ENCODE results near the gene IQSEC3. TPM values are rescaled to one million over a fixed set of nuclear protein-coding genes. Genes with fewer than 3 reads are reported as not detected.
A peak's percentile ranks its signal among the peaks of the same experiment; 100 is the strongest.

The IQSEC3 gene
- total and polyA plus RNA-seq, 2 experiments from 2014 or later, result 0.70 to 2.7 TPM

- no peaks in the 10 kb centered on the region for H3K27me3 ChIP-seq
- H3K79me2 ChIP-seq, result no peaks in the 10 kb centered on the region
- no peaks in the 10 kb centered on the region for H4K20me1 ChIP-seq (ENCODE audit: insufficient read depth, poor library complexity, severe bottlenecking)
- H3K36me3 ChIP-seq (replicated peaks; ENCODE audit: insufficient read depth, low read depth), result no peaks in the 10 kb centered on the region
- H3K4me2 ChIP-seq, result no peak overlapping the region
- TF ChIP-seq, protein P1, sequence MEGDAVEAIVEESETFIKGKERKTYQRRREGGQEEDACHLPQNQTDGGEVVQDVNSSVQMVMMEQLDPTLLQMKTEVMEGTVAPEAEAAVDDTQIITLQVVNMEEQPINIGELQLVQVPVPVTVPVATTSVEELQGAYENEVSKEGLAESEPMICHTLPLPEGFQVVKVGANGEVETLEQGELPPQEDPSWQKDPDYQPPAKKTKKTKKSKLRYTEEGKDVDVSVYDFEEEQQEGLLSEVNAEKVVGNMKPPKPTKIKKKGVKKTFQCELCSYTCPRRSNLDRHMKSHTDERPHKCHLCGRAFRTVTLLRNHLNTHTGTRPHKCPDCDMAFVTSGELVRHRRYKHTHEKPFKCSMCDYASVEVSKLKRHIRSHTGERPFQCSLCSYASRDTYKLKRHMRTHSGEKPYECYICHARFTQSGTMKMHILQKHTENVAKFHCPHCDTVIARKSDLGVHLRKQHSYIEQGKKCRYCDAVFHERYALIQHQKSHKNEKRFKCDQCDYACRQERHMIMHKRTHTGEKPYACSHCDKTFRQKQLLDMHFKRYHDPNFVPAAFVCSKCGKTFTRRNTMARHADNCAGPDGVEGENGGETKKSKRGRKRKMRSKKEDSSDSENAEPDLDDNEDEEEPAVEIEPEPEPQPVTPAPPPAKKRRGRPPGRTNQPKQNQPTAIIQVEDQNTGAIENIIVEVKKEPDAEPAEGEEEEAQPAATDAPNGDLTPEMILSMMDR (IDR thresholded peaks at IDR 0.05; ENCODE audit: poor library complexity), result no peak
- no peak for TF ChIP-seq EZH2phosphoT487 (IDR thresholded peaks at IDR 0.05; ENCODE audit: low read depth, severe bottlenecking, unreplicated experiment)
- no peak for TF ChIP-seq EZH2 (IDR thresholded peaks at IDR 0.05; ENCODE audit: borderline replicate concordance)
- H3K27ac ChIP-seq, result no peak overlapping the region
- H3K4me3 ChIP-seq, result no peak overlapping the region
- no peak for DNase-seq (ENCODE audit: low spot score)
- H3K4me1 ChIP-seq (ENCODE audit: insufficient read depth), result peaks cover 26% of the 10 kb centered on the region
- no peaks in the 10 kb centered on the region for H3K9me2 ChIP-seq (replicated peaks; ENCODE audit: insufficient read depth)
- no peak overlapping the region for H2AFZ ChIP-seq
- WGBS (ENCODE audit: low lambda C conversion rate, missing lambda C conversion rate), result 68% methylated on average over 9 of the region's 18 CpGs
- H3K9me3 ChIP-seq (ENCODE audit: low read depth), result no peaks in the 10 kb centered on the region
Measured at GRCh38 chr12:162467-163307, 96.1 kb downstream of the IQSEC3 start.

DNA sequence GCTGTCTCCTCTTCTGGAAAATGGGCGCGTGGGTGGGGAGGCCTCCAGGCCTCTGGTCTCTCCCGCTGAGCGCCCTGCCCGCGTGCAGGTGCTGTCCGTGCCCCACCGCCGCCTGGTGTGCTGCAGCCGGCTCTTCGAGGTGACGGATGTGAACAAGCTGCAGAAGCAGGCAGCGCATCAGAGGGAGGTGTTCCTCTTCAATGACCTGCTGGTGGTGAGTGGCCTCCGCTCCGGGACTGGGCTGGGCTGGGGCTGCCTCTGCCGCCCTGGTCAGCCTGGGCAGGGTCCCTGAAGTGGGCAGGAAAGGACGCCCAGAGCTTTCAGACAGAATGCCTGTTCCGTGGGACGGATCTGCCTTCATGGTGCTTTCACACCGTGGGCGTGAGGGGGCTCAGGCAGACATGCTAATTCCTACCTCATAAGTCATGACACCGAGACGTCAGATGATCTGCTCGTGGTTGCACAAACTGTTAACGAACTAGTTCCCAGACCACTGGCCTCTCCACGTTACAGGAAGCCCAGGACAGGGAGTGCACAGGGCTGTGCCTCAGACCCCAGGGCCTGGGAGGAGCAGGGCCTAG, 96.9 kb downstream of the IQSEC3 start:
- no peaks in the 10 kb centered on the region for H4K20me1 ChIP-seq (ENCODE audit: insufficient read depth, poor library complexity, severe bottlenecking)
- H3K4me1 ChIP-seq (ENCODE audit: insufficient read depth), result peaks cover 34% of the 10 kb centered on the region
- H3K27ac ChIP-seq, result no peak overlapping the region
- DNase-seq (ENCODE audit: low spot score), result no peak
- no peaks in the 10 kb centered on the region for H3K36me3 ChIP-seq (replicated peaks; ENCODE audit: insufficient read depth, low read depth)
- 95% methylated on average over 22 of the region's 26 CpGs for WGBS (ENCODE audit: low lambda C conversion rate, missing lambda C conversion rate)
- no peaks in the 10 kb centered on the region for H3K9me2 ChIP-seq (replicated peaks; ENCODE audit: insufficient read depth)
- no peaks in the 10 kb centered on the region for H3K9me3 ChIP-seq (ENCODE audit: low read depth)
- H3K4me3 ChIP-seq, result no peak overlapping the region
- TF ChIP-seq EZH2 (IDR thresholded peaks at IDR 0.05; ENCODE audit: borderline replicate concordance) (no peak), EZH2phosphoT487 (IDR thresholded peaks at IDR 0.05; ENCODE audit: low read depth, severe bottlenecking, unreplicated experiment) (no peak)
- TF ChIP-seq, protein P1 (IDR thresholded peaks at IDR 0.05; ENCODE audit: poor library complexity), result no peak
- no peak overlapping the region for H3K4me2 ChIP-seq
- H3K79me2 ChIP-seq, result no peaks in the 10 kb centered on the region
- no peak overlapping the region for H2AFZ ChIP-seq
- H3K27me3 ChIP-seq, result no peaks in the 10 kb centered on the region

- DNase-seq (ENCODE audit: low spot score), result peak; percentile 64
- Histone ChIP-seq H3K9me3 (ENCODE audit: low read depth) (no peaks in the 10 kb centered on the region), H3K27ac (no peak overlapping the region), H4K20me1 (ENCODE audit: insufficient read depth, poor library complexity, severe bottlenecking) (no peaks in the 10 kb centered on the region), H3K4me2 (no peak overlapping the region), H2AFZ (no peak overlapping the region), H3K27me3 (no peaks in the 10 kb centered on the region), H3K9me2 (replicated peaks; ENCODE audit: insufficient read depth) (no peaks in the 10 kb centered on the region), H3K4me3 (no peak overlapping the region), H3K36me3 (replicated peaks; ENCODE audit: insufficient read depth, low read depth) (no peaks in the 10 kb centered on the region), H3K79me2 (no peaks in the 10 kb centered on the region), H3K4me1 (ENCODE audit: insufficient read depth) (peaks cover 41% of the 10 kb centered on the region)
- WGBS (ENCODE audit: low lambda C conversion rate, missing lambda C conversion rate), result 61% methylated on average over 7 of the region's 7 CpGs
- no peak for TF ChIP-seq EZH2 (IDR thresholded peaks at IDR 0.05; ENCODE audit: borderline replicate concordance)
- TF ChIP-seq, protein P1 (IDR thresholded peaks at IDR 0.05; ENCODE audit: poor library complexity), result no peak
- TF ChIP-seq EZH2phosphoT487 (IDR thresholded peaks at IDR 0.05; ENCODE audit: low read depth, severe bottlenecking, unreplicated experiment), result no peak
Measured at GRCh38 chr12:164207-164606, 97.6 kb downstream of the IQSEC3 start.
